H9 (cell line): ENCODE results near the gene SLC24A2. TPM values are rescaled to one million over a fixed set of nuclear protein-coding genes. Genes with fewer than 3 reads are reported as not detected.
A peak's percentile ranks its signal among the peaks of the same experiment; 100 is the strongest.
"Not testable (repeated sequence)": the region's sequence is repeated elsewhere in the genome, so short reads cannot be mapped to it uniquely, and the experiment has no call there.

ENCODE experiments used
- DNase-seq: peaks from one replicate; pipeline ENCODE4 v3.0.0-alpha.2; 2017
- H2AFZ ChIP-seq: one replicate; pipeline ENCODE4 v1.6.1; 2013; ENCODE audit warnings: mild to moderate bottlenecking, low read length, control low read depth, moderate library complexity
- H2AK5ac ChIP-seq: 2 replicates; pipeline ENCODE4 v1.6.1; 2013; ENCODE audit warnings: low read length, control low read depth, mixed read lengths; ENCODE audit not compliant: insufficient read length
- H2BK120ac ChIP-seq: one replicate; pipeline ENCODE4 v1.6.1; 2013; ENCODE audit warnings: low read depth, mild to moderate bottlenecking, low read length, control low read depth, inconsistent platforms; ENCODE audit not compliant: poor library complexity, severe bottlenecking
- H2BK12ac ChIP-seq: 2 replicates; pipeline ENCODE4 v1.6.1; 2013; ENCODE audit warnings: low read length, control low read depth, mixed read lengths, low read depth; ENCODE audit not compliant: insufficient read length
- H2BK15ac ChIP-seq: 2 replicates; pipeline ENCODE4 v1.6.1; 2013; ENCODE audit warnings: low read depth, low read length, control low read depth
- H2BK20ac ChIP-seq: one replicate; pipeline ENCODE4 v1.6.1; 2013; ENCODE audit warnings: low read depth, mild to moderate bottlenecking, low read length, control low read depth, inconsistent platforms; ENCODE audit not compliant: poor library complexity, severe bottlenecking
- H2BK5ac ChIP-seq: 2 replicates; pipeline ENCODE4 v1.6.1; 2013; ENCODE audit warnings: low read length, control low read depth, mixed read lengths; ENCODE audit not compliant: insufficient read length
- H3K14ac ChIP-seq: 2 replicates; pipeline ENCODE4 v1.6.1; 2013; ENCODE audit warnings: low read length, control low read depth; ENCODE audit not compliant: insufficient read depth
- H3K18ac ChIP-seq: 2 replicates; pipeline ENCODE4 v1.6.1; 2013; ENCODE audit warnings: low read depth, mild to moderate bottlenecking, mixed read lengths, low read length, control low read depth; ENCODE audit not compliant: insufficient read length
- H3K23ac ChIP-seq: 2 replicates; pipeline ENCODE4 v1.6.1; 2013; ENCODE audit warnings: low read length, control low read depth, mixed read lengths, low read depth; ENCODE audit not compliant: insufficient read length
- H3K23me2 ChIP-seq: 2 replicates; pipeline ENCODE4 v1.6.1; 2013; ENCODE audit warnings: low read depth, mild to moderate bottlenecking, mixed read lengths, low read length, control low read depth; ENCODE audit not compliant: insufficient read length, poor library complexity, severe bottlenecking
- H3K27ac ChIP-seq: 2 replicates; pipeline ENCODE4 v1.5.1; 2013; ENCODE audit warnings: low read length, control low read depth, mixed read lengths, low read depth; ENCODE audit not compliant: insufficient read length
- H3K27me3 ChIP-seq: 2 replicates; pipeline ENCODE4 v1.6.1; 2013; ENCODE audit warnings: low read length, control low read depth, inconsistent platforms; ENCODE audit not compliant: insufficient read depth
- H3K4ac ChIP-seq: 2 replicates; pipeline ENCODE4 v1.6.1; 2013; ENCODE audit warnings: low read depth, mild to moderate bottlenecking, control low read depth, inconsistent platforms, low read length, moderate library complexity
- H3K4me1 ChIP-seq: 2 replicates; pipeline ENCODE4 v1.6.1; 2013; ENCODE audit warnings: low read length, control low read depth, inconsistent platforms; ENCODE audit not compliant: insufficient read depth
- H3K4me2 ChIP-seq: 2 replicates; pipeline ENCODE4 v1.6.1; 2013; ENCODE audit warnings: low read length, control low read depth, mixed read lengths; ENCODE audit not compliant: insufficient read length, insufficient read depth
- H3K56ac ChIP-seq: 2 replicates; pipeline ENCODE4 v1.6.1; 2013; ENCODE audit warnings: low read depth, mild to moderate bottlenecking, mixed read lengths, low read length, control low read depth; ENCODE audit not compliant: insufficient read length
- H3K79me1 ChIP-seq: 2 replicates; pipeline ENCODE4 v1.6.1; 2013; ENCODE audit warnings: low read depth, mild to moderate bottlenecking, moderate library complexity, low read length, control low read depth, inconsistent platforms; ENCODE audit not compliant: insufficient read depth, poor library complexity, severe bottlenecking
- H3K79me2 ChIP-seq: 2 replicates; pipeline ENCODE4 v1.6.1; 2013; ENCODE audit warnings: low read length, control low read depth, inconsistent platforms; ENCODE audit not compliant: insufficient read depth
- H3K9ac ChIP-seq: 2 replicates; pipeline ENCODE4 v1.6.1; 2013; ENCODE audit warnings: low read length, control low read depth, mixed read lengths; ENCODE audit not compliant: insufficient read length; ENCODE audit errors: extremely low read depth
- H3K9me3 ChIP-seq: one replicate; pipeline ENCODE4 v1.6.1; 2013; ENCODE audit warnings: low read depth, low read length, inconsistent platforms; ENCODE audit not compliant: control insufficient read depth
- H3T11ph ChIP-seq: one replicate; pipeline ENCODE4 v1.6.1; 2013; ENCODE audit warnings: mild to moderate bottlenecking, low read length, control low read depth, inconsistent platforms
- H4K20me1 ChIP-seq: one replicate; pipeline ENCODE4 v1.6.1; 2013; ENCODE audit not compliant: control insufficient read depth, insufficient read length, insufficient read depth
- H4K5ac ChIP-seq: 2 replicates; pipeline ENCODE4 v1.6.1; 2013; ENCODE audit warnings: low read depth, mild to moderate bottlenecking, mixed read lengths, low read length, control low read depth; ENCODE audit not compliant: insufficient read length
- H4K8ac ChIP-seq: replicated peaks from 2 replicates; pipeline ENCODE4 v1.6.1; 2013; ENCODE audit warnings: low read length, control low read depth, mixed read lengths, low read depth; ENCODE audit not compliant: insufficient read length
- H4K91ac ChIP-seq: 2 replicates; pipeline ENCODE4 v1.6.1; 2013; ENCODE audit warnings: low read depth, mild to moderate bottlenecking, moderate library complexity, mixed read lengths, low read length, control low read depth; ENCODE audit not compliant: insufficient read length
- H3K27ac Mint-ChIP-seq, 3 experiments: 2 replicates in 2 of 3; 3 replicates in 1 of 3; pipeline ENCODE4 v1.8.0; 2020 to 2021; ENCODE audit warnings: mixed read lengths in 3 of 3, mild to moderate bottlenecking in 1 of 3, moderate library complexity in 1 of 3
- H3K27me3 Mint-ChIP-seq: 2 replicates; pipeline ENCODE4 v1.8.0; 2021; ENCODE audit warnings: low read depth, mild to moderate bottlenecking, moderate library complexity, mixed read lengths
- H3K36me3 Mint-ChIP-seq, 3 experiments: 2 replicates in 2 of 3; 3 replicates in 1 of 3; pipeline ENCODE4 v1.8.0; 2020 to 2021; ENCODE audit warnings: low read depth in 3 of 3, mixed read lengths in 3 of 3; ENCODE audit not compliant: insufficient read depth in 1 of 3
- H3K4me1 Mint-ChIP-seq, 2 experiments: 2 replicates each; pipeline ENCODE4 v1.8.0; 2020; ENCODE audit warnings: mixed read lengths in 2 of 2
- H3K4me3 Mint-ChIP-seq, 2 experiments: 2 replicates in 1 of 2; 3 replicates in 1 of 2; pipeline ENCODE4 v1.8.0; 2020 to 2021; ENCODE audit warnings: mild to moderate bottlenecking in 2 of 2, mixed read lengths in 2 of 2, moderate library complexity in 1 of 2
- H3K9me3 Mint-ChIP-seq, 2 experiments: 2 replicates in 1 of 2; 3 replicates in 1 of 2; pipeline ENCODE4 v1.8.0; 2020; ENCODE audit warnings: mild to moderate bottlenecking in 2 of 2, mixed read lengths in 2 of 2, moderate library complexity in 1 of 2
- CTCF ChIP-seq: fragments of 200-600 bp; sonication (generic); conservative IDR thresholded peaks from 3 replicates; pipeline ENCODE4 v1.8.0; 2021; ENCODE audit warnings: antibody characterized with exemption, mild to moderate bottlenecking
- WGBS: extraction: QIAGEN DNeasy Blood & Tissue Kit; methylation state at CpG from one replicate; pipeline ENCODE4 v1.1.7; 2013; ENCODE audit warnings: missing lambda C conversion rate, low lambda C conversion rate, mixed read lengths; ENCODE audit not compliant: insufficient read length; ENCODE audit errors: extremely low coverage; 5-methylcytosine and 5-hydroxymethylcytosine counted together
- long read RNA-seq: library from polyadenylated mRNA; unstranded; transcript quantifications from one replicate; pipeline ENCODE4 v2.0.0, GENCODE V29; 2020
- total RNA-seq: library from RNA; stranded (reverse); gene quantifications from 2 replicates; pipeline ENCODE4 v1.2.1, GENCODE V29; 2021

Gene SLC24A2
- 5.0 and 6.2 TPM in 2 replicates for total RNA-seq
- long read RNA-seq, partial matches to known transcripts, result 0 of 5 reads
- long read RNA-seq, other reads (novel, unspliced or antisense), result 5 of 5 reads

- Histone ChIP-seq H3K56ac (no peak within 1 kb of the TSS), H3K79me2 (no peaks in the 10 kb centered on the region), H3K23me2 (peaks cover 6% of the 10 kb centered on the region), H2BK5ac (no peak within 1 kb of the TSS), H4K20me1 (no peaks in the 10 kb centered on the region), H2AFZ (no peak within 1 kb of the TSS), H3K23ac (no peak within 1 kb of the TSS), H3K4me2 (peak within 1 kb of the TSS; percentile 32), H3K4ac (no peak within 1 kb of the TSS), H2BK120ac (no peak within 1 kb of the TSS), H3K14ac (peak within 1 kb of the TSS; percentile 61), H3T11ph (no peak within 1 kb of the TSS), H3K27me3 (peaks cover 2% of the 10 kb centered on the region; the same call in 1 of the 2 replicates), H3K9me3 (peaks cover 6% of the 10 kb centered on the region), H2AK5ac (no peak within 1 kb of the TSS), H3K79me1 (no peaks in the 10 kb centered on the region), H3K18ac (peak within 1 kb of the TSS; percentile 73), H2BK20ac (no peak within 1 kb of the TSS), H4K8ac (no peak within 1 kb of the TSS), H3K27ac (no peak within 1 kb of the TSS), H3K4me1 (peaks cover 5% of the 10 kb centered on the region; the same call in 1 of the 2 replicates), H4K5ac (no peak within 1 kb of the TSS), H4K91ac (no peak within 1 kb of the TSS), H2BK15ac (no peak within 1 kb of the TSS), H2BK12ac (no peak within 1 kb of the TSS), H3K9ac (peak within 1 kb of the TSS; percentile 38)
- TF ChIP-seq CTCF, result no peak
- H3K4me3 Mint-ChIP-seq, result peak within 1 kb of the TSS; percentile 80 to 89
- H3K4me1 Mint-ChIP-seq, result peaks cover 37 to 48% of the 10 kb centered on the region in 2 experiments
- H3K27me3 Mint-ChIP-seq, result peaks cover 18% of the 10 kb centered on the region
- peak within 1 kb of the TSS in 2 of 3 experiments; percentile 40 to 49; a peak in 1 of 7 replicates for H3K27ac Mint-ChIP-seq
- no CpG with 5 or more reads among the region's 67 CpGs for WGBS
- peaks cover 3 to 5% of the 10 kb centered on the region in 2 experiments; a peak in 3 of 5 replicates for H3K9me3 Mint-ChIP-seq
- peaks cover 6 to 20% (median 19%) of the 10 kb centered on the region in 3 experiments; a peak in 5 of 7 replicates for H3K36me3 Mint-ChIP-seq
- DNase-seq, result peak; percentile 65
These were observed at the start of gene SLC24A2 for GRCh38 chr9:19788614-19789271. TSS of gene SLC24A2 (minus strand) at chr9:19789037.

GRCh38 chr9:19833331-19833730, 44.5 kb upstream of the SLC24A2 start:
- no CpG with 5 or more reads among the region's 9 CpGs for WGBS
- not testable (repeated sequence) for H3K56ac ChIP-seq, H3T11ph ChIP-seq, H2BK20ac ChIP-seq, H3K79me2 ChIP-seq, DNase-seq, H3K4ac ChIP-seq, H3K18ac ChIP-seq, H3K79me1 ChIP-seq, H2AFZ ChIP-seq, H3K27me3 ChIP-seq, H2AK5ac ChIP-seq, H3K23ac ChIP-seq, H3K27ac Mint-ChIP-seq, H3K14ac ChIP-seq, H3K23me2 ChIP-seq, H2BK120ac ChIP-seq, H3K27ac ChIP-seq, H4K8ac ChIP-seq, H3K4me3 Mint-ChIP-seq, H3K9ac ChIP-seq, H3K9me3 ChIP-seq, H3K4me1 Mint-ChIP-seq, H3K4me2 ChIP-seq, H3K4me1 ChIP-seq, H4K5ac ChIP-seq, H2BK12ac ChIP-seq, H3K27me3 Mint-ChIP-seq, H4K91ac ChIP-seq, H4K20me1 ChIP-seq, H2BK15ac ChIP-seq, H2BK5ac ChIP-seq
- Mint-ChIP-seq H3K9me3 (peaks cover 52 to 54% of the 10 kb centered on the region in 2 experiments), H3K36me3 (peaks cover 28 to 46% (median 30%) of the 10 kb centered on the region in 3 experiments)
